NOMO-1 (cell line): Measurements from ENCODE around the gene FAM20A.
A peak's percentile ranks its signal among the peaks of the same experiment; 100 is the strongest.

ENCODE experiments used
- DNase-seq, 2 experiments: peaks; one replicate each; lab custom pipeline; 2025; ENCODE audit not compliant: unreplicated experiment in 2 of 2; lab: John Stamatoyannopoulos, UW

Gene FAM20A

DNA sequence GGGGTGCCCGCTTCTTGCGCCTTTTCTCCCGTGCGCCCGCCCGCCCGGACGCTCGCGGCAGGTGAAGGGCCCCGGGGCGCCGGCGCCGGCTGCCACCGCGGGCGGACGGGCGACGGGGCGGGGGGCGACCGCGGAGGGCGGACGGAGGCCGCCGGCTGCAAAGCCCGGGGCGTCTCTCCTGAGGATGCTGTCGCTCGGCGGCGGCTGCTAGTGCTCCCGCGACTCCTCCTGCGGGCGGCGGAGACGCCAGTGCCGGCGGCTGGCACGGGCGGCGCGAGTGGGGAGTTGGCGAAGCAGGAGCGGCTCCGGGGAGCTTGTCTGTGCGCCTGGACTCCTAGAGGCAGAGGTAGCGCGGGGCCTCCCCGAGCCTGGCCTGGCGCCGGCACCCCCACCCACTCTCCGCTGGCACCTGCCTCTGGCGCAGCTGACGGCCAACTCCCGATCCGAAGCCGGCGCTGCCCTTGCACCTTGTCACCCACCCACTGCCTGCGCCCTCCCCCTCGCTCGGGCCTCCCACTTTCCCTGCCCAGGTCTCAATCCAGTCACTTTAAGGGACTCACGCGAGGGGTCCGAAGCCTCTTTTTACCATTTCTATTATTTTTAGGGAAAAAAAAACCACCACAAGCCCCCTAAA is at the start of gene FAM20A:
Gene FAM20A (minus strand): TSS at position 437 of the 634 bp plus-strand sequence. CDS start 701 bp downstream, outside the sequence.
- DNase-seq: no peak

DNA sequence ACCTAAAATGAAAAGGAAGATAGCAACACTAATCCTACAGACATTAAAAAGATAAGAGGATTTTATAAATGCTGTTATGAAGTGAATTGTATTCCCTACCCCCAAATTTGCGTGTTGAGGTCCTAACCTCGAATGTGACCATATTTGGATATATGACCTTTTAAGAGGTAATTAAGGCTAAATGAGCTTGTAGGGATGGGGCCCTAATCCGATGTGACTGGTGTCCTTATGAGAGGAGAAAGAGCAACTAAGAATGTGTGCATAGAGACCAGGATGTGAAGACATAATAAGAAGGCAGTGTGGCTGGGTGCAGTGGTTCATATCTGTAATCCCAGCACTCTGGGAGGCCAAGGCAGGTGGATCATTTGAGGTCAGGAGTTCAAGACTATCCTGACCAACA is 48.2 kb upstream of the FAM20A start:
- no peak for DNase-seq

DNA sequence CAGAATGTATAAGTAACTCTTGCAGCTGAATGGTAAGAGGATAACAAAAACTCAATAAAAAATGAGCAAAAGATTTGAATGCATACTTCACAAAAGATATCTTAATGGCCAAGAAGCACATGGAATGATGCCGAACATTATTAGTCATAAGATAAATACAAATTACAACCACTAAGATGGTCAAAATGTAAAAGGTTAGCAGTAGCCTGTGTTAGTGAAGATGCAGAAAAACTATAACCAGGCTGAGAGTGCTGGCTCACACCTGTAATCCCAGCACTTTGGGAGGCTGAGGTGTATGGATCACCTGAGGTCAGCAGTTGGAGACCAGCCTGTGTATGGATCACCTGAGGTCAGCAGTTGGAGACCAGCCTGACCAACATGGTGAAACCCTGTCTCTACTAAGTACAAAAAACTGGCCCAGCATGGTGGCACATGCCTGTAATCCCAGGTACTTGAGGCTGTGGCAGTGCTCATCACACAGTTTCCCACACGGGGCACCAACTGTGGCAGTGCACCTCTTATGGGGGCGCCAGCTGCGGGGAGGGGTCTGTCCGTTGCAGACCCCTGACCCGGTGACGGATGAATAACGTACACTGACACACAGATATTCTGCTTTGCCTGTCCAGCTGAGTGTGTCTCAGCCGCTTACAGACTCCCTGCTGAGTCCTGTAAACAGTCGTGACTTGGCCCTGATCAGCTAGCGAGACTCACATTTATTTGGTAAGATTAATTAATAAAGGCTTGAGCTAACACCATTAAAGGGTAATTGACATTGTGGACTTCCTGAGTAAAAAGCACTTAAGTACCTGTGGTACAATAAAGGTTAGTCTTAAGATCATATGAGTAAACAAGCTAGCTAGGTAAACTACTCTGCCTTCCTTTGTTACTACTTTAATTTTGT is 45.7 kb upstream of the FAM20A start:
- no peak for DNase-seq

DNA sequence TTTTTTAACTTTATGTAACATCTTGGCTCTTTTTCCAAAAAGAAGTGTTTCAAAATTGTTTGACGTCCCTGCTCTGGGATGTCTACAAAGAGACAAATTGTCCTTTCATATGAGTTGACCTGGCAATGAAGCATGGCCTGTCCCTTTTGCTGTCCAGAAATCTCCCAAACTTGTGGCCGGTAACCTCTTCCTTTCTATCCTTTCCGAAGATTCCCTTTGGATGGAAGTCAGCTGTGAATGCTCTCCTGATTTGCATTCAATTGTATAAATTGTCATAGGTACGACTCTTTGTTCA is 40.9 kb upstream of the FAM20A start:
- DNase-seq: no peak

DNA sequence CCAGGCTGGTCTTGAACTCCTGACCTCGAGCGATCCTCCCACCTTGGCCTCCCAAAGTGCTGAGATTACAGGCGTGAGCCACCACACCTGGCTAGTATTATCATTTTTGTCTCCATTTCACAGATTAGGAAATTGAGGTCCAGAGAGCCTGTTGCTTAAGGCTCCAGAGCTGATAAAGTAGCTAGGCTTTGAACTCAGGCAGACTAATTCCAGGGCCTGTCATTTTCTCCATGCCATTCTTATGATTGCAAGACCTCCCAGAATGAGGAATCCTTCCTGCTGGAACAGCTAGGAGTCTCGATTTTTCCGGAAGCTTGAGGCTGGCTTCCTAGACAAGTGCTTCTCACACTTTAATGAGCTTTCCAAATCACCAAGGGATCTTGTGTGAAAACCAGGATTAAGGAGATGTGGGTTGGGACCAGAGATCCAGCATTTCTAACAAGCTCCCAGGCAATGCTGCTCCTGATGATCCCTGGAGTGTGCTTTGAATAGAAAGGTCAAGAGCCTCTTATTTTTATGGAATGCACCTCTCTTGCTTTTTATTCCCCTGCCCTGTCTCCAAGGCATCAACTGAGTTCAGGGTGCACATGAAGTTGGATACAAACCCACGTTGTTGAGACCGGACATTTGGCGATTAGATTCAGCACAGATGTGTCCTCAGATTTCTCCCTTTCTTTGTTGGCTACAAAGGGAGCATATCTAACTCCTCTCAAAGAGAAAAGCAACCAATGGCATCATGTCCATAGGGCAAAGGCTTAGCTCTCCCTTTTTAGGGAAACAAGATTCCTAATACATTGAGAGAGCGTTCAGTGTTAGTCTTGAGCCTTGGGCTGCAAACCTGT is 40.3 kb upstream of the FAM20A start:
- DNase-seq: no peak

DNA sequence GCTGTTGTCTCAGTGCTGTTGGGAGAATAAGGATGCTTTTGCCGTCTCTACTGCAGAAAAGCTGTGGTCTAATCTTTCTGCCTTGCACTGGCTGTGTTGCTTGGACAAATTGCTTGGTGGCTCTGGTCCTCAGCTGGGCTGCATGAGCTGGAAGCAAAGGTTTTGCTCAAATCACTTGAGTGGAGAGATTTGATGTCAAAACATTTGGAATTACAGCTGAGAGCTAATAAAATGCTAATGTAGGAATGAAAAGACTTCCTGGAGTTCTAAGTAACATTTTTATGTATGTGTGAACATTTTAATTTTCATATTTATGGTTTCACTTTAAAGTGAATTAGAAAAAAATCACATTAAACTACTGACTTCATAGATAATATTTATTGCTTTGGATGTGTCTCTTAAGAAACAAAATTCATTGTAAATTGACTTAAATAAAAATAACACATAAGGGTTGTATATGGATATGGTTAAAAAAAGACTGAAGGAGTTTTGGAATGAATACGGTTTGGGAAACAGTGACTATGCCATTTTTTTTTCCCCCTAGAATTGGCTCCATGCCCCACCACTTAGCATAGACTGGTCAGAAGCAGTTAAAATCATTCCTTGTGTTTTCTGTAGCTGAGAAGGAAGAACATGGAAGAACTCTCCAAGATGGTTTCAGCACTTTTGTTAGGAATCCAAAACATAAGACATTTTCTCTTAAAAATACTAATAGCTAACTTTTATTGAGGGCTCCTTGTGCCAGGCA is 39.2 kb upstream of the FAM20A start:
- DNase-seq: no peak

DNA sequence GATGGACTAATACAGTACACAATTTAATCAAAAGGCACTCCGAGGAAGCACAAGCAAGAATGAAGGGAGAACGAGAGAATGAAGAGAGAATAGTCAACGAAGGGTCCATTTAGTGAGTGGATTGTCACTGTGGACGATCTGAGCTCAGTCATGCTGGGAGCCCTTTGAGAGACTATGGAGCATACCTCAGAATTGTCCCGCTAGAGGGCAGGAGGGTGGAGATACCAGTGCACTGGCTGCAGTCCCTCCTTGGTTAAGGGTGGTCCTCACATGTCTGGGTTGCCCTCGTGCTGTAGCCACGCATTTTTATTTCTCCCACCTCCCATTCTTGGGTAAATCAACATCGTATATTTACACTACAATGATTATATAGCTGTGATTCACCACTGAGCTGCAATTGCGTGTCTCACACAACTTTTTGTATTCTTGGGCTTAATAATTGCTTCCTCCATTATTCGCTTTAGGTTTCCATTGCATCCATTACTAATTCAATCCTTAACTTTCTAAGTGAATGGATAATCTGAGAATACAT is 33.2 kb upstream of the FAM20A start:
- no peak for DNase-seq

DNA sequence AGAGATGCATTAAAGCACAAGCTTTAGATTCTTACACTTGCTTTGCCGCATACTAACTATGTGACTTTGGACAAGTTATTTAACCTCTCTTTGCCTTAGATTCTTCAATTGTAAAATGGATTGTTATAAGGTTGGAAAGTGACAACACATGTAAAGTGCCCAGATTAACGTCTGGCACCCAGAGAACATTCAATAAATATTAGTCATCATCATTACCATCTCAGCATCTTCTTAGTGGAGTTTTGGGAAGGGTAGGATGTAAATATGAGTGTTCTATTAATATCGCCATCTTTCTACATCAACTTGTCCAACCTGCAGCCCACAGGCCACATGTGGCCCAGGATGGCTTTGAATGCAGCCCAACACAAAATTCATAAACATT is 27.4 kb upstream of the FAM20A start:
- no peak for DNase-seq

DNA sequence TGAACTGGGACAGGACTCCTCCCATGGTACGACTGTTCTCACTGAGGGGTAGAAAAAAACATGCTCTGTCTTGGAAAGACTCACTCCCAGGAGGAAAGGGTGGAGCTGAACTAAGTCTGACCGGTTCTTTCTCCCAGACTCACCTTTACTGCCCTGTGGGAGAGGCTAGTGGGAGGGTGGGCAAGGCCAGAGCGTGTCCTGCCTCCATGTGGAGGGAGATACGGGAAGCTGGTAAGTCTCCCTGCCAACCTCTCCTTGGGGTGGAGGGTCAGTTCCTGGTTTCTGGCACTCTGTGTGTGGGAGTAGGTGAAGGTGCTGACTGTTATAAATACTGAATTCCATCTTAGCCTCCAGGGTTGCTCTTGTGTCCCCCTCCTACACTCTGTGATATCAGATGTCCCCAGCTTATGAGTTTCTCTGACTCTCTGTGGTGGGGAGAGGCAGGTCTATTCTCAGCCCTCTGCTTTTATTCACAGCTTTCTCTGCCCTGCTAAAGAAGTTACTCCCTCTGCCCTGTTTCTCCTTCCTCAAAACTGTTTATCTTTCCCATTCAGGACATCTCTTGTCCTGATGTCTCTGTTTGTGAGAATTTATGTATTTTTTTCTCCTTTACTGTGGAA is 26.9 kb upstream of the FAM20A start:
- DNase-seq: no peak

DNA sequence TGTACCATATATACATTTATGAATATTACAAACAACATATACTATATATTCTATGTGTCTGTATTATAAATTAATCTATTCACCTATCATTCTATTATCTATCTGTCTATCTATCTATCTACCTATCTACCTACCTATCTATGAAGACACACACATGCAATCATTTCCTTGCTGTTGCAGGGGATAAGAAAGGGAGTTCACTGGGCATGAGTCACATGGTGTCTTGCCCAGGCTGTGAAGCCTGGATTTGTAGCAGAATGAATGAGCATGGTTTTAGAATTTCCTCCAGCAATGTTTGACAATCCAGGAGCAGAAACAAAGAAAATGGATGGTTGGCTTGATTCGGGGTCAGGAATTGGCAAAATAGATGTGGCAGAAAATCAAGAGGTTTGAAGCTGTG is 23.2 kb upstream of the FAM20A start:
- DNase-seq: no peak

DNA sequence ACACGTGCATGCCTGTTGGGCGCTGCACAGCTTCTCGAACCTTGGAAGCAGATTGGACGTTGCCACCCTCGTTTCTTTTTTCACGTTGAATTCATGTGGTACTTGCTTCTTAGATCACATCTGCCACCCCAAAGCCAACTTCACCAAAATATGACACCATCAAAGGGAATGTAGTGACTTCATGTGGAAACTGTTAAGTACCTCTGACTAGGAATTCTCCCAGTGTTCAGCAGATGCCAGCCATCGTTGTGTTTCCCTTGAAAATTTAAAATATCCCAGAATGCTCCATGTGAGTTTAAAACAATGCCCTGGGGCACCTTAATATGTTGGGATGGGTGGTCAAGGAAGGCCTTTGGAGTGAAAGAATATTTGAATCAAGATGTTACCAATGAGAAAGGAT is 22.6 kb upstream of the FAM20A start:
- no peak for DNase-seq

DNA sequence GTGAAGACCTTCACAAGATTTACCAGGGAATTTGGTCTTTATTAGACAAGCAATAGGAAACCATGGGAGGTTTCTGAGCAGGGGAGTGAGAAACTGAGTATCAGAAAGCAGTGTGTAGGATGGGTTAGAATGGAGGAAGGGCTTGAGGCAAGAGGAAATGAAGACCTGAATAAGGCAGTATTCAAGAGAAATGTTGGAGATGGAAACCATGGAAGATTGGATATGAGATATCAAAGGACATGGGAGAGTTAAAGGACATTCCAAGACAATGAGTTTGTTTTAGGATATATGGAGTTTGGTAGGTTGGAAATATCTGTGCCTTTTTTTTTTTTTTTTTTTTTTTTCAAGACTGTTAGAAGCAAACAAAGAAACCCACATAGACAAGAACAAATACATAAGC is 21.3 kb upstream of the FAM20A start:
- DNase-seq: no peak

DNA sequence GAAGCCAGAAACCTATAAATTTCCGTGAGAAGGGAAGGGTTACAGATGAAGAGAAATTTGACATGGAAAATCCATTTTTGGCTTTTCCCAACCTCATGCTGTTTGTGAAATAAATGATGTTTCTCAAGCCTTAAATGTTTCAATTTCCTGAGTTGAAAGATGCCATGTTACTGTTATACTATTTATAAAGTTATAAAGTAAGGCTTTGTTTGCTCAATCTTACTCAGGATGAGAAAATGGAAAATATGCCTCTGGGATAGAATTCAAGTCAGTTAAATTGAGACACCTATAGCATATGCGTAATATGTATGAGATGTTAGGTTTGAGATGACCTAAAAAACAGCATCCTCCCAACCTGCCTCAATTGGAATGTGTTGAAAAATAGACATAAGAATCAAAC is 19.9 kb upstream of the FAM20A start:
- no peak for DNase-seq

DNA sequence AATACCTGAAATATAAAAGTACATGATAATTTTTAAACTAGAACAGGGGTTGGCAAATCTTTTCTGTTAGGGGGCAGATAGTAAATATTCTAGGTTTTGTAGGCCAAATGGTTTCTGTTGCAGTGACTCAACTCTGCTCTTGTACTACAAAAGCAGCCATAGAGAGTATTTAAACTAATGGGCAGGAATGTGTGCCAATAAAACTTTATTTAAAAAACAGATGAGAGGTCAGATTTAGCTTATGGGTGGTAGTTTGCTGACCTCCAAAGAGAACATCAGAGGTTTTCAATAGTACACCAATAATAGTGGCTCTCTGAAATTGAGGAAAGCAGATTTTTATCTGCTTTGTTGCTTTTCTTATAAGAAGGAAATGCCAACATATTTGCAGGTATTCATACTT is 15.2 kb upstream of the FAM20A start:
- no peak for DNase-seq

DNA sequence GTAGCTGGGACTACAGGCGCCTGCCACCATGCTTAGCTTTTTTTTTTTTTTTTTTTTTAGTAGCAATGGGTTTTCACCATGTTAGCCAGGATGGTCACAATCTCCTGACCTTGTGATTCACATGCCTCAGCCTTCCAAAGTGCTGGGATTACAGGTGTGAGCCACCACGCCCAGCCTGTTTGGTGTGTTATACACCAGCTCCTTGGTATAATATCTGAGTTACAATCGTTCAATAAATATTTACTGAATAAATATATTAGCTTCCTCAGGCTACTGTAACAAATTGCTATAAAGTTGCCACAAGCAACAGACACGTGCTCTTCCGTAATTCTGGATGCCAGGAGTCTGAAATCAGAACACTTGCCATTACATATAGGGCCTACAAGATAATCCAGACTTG is 13.6 kb upstream of the FAM20A start:
- no peak for DNase-seq

DNA sequence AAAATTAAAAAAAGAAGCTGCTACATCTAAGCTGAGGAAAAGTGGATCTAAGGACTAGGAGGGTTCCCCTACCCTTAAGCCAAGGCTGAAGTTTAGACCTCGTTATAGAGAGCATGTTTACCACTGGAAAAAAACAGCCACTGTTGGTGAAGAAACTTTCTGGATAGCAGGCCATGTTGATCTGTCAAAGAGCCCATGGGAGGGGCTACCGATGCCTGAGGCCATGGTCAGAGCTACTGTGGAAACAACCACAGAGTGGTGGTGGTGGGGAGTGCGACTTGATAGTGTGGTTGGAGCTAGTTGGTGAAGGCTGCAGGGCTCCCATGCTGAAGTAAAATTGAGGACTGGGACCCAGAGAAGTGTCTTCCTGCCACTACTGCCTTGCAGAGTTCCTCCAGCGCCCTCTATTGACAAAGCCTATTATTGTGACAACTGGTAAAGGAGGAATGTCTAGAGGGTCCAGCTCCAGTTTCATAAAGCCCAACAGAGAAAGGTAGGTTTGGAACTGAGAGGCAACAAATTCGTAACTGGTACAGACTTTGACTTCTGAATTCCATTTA is 12.7 kb upstream of the FAM20A start:
- peak; percentile 52 to 68 for DNase-seq

DNA sequence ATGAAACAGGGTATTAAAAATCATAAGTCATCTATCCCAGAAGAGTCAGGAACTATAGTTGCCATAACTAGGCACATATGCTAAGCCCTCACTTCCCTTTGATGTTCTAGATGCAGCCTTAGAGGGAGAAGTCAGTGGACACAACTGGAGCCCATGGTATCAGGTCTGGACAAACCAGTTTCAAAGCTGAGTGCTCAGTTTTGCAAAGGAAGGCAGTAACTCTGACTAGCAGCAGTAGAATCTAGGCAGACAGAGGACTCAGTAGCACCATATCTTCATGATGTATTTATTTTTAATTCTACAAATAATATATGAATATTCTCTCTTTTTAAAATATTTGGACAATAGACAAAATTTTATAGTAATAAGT is 11.7 kb upstream of the FAM20A start:
- DNase-seq: no peak

DNA sequence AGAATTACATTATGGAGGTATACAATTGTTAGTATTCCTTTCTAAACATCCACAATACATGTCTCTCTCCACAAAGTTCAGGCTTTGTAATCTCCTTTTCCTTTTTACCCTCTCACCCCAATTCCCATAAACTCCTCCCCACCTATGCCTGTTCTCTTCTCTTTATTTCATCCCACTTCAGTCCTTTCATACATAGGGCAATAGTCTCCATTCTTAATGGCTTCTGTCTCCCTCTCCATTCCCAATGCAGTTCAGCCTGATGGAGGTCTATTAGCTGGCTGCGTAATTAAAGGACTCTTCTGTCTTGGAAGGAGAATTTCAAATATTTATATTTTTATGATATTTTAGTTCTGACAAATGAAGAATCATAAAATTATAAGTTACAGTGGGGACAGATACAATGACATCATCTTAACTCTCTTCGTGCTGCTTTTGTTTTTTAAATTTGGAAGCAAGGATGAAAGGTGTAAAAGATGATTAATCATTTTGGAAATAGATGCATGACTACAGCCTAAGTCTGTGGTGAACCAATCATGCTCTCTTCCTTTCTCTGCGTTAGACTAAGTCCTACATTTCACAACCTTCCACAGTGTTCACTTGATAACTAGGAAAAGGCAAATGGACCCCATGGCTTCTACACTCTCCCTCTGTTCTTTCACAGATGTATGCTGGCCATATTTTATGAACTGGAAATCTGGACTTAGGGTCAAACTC is 11.2 kb upstream of the FAM20A start:
- no peak for DNase-seq
